ENCODE results near the gene TTYH2. TPM values are rescaled to one million over a fixed set of nuclear protein-coding genes. Genes with fewer than 3 reads are reported as not detected.

Gene TTYH2
- polyA plus RNA-seq, 4 donors: 14.8 to 39.4 (median 15.9) TPM

- DNase-seq (ENCODE audit: low read depth in 4 of 4, low spot score in 3 of 4): no peak
Measured at GRCh38 chr17:74231928-74232907, 18.8 kb downstream of the TTYH2 start.

DNA sequence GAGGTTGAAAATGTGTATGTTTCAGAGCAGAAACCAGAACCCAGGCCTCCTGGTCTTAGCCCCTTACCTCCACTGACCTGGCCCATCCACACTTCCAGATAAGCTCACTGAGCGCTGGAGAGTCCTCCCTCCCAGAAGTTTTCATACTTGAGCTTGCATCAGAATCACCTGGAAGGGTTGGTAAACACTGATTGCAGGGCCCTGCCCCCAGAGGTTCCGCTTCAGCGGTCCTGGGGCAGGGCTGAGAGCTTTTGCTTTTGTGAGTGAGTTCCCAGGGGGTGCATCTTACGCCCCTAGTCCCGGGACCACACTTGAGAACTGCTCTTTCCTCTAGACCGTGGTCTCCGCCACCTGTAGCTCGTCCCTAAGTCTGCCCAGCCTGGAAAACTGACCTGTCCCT, 20.6 kb downstream of the TTYH2 start:
- no peak for DNase-seq (ENCODE audit: low read depth in 4 of 4, low spot score in 3 of 4)

- no peak for DNase-seq (ENCODE audit: low read depth in 4 of 4, low spot score in 3 of 4)
Measured at GRCh38 chr17:74234486-74234885, 21.1 kb downstream of the TTYH2 start.

GRCh38 chr17:74235040-74235581, 21.7 kb downstream of the TTYH2 start:
- no peak for DNase-seq (ENCODE audit: low read depth in 4 of 4, low spot score in 3 of 4)

DNA sequence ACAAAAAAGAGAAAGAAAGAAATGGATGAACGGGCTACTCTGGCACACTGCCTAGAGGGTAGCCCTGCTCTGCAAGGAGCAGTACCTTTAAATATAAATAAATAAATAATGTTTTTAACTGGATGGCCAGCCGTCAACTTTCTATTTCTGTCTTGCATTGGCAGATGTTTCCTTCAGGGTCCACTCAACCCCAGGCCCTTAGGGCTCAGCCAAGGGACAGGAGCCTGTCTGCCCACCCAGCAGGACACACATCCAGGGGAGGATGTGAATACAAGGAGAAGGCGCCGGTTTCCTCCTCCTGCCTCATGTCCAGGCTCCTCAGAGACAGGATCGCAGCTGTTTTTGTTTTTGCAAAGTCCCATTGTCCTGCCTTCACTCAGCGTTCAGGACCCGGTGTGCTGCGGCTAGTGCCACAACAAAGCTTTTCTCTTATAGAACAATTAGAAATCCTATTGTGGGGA, 22.6 kb downstream of the TTYH2 start:
- no peak for DNase-seq (ENCODE audit: low read depth in 4 of 4, low spot score in 3 of 4)

DNA sequence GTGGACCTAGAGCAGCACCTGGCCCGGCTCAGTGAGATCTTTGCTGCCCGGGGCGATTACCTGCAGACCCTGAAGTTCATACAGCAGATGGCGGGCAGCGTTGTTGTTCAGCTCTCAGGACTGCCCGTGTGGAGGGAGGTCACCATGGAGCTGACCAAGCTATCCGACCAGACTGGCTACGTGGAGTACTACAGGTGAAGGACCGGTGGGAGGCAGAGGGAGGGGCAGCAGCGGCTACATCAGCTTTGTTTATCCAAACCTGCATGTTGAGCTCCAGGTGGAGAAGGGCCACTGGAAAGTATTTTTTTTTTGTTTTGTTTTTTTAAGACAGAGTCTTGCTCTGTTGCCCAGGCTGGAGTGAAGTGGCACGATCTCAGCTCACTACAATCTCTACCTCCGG, 23.9 kb downstream of the TTYH2 start:
- no peak for DNase-seq (ENCODE audit: low read depth in 4 of 4, low spot score in 3 of 4)

DNA sequence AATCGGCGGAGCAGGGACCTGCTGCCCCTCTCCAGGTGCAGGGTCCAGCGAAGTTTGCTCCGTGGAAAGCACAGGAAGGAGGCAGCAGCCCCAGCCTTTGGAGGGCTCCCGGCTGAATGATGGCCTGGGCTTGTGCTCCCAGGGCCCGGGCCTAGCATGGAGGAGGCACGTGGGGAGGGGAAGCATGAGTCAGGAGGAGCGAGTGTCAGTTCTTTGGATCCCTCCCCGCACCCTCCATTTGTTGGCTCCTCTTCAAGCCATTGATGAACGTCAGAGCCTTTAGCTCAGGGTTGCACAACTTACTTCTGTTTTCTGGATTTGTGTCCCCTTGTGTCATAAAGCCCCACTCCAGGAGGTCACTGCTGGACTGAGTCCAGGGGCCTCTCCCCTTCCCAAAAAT, 25.8 kb downstream of the TTYH2 start:
- DNase-seq (ENCODE audit: low read depth in 4 of 4, low spot score in 3 of 4): no peak

DNA sequence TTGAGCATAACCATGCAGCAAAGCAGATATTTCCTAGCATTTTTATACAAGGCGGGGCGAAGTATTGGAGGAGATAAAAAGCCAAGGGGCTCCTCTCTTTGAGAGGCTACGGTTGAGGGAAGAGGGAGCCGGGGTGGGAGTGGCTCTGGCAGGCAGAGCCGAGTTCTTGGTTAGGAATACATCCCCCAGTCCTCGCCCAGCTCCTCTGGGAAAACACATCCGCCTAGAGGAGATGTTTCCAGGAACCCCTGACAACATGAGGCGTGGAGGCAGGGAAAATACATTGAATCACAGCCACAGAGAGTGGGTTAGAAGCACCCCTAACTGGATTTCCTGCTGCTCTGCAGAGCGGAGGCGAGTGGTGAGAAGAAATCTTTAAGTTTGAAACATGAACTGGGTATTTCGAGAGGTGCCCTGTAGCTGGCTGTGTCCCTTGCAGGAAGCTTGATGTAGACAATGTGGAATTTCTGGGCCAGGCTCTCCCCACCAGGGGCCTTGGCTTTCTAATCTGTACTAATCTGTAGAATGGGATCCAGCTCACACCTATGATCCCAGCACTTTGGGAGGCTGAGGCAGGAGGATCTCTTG, 27.3 kb downstream of the TTYH2 start:
- peak in 2 of 4 donors; percentile 14 to 36 for DNase-seq (ENCODE audit: low read depth in 4 of 4, low spot score in 3 of 4)

GRCh38 chr17:74241431-74241830, 28.1 kb downstream of the TTYH2 start:
- DNase-seq (ENCODE audit: low read depth in 4 of 4, low spot score in 3 of 4): no peak

DNA sequence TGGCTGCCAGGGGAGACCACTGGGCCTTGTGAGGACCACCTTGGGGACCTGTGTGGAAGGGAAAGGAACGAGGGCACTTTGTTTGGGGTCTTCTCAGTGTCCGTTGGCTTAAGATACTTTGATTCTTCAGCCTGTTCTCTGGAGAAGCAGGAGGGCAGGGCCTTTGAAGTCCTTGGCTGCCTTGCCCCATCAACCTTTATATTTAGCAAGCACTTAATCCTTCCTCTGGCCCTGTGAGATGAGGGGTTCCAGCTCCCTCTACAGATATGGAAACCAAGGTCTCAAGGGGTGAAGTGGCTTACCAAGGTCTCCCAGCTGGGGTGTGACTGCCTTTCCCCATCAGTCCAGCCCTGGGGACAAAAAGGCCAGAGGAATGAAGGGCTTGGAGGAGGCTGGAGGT, 28.5 kb downstream of the TTYH2 start:
- no peak for DNase-seq (ENCODE audit: low read depth in 4 of 4, low spot score in 3 of 4)

GRCh38 chr17:74243013-74243755, 29.8 kb downstream of the TTYH2 start:
- no peak for DNase-seq (ENCODE audit: low read depth in 4 of 4, low spot score in 3 of 4)

DNA sequence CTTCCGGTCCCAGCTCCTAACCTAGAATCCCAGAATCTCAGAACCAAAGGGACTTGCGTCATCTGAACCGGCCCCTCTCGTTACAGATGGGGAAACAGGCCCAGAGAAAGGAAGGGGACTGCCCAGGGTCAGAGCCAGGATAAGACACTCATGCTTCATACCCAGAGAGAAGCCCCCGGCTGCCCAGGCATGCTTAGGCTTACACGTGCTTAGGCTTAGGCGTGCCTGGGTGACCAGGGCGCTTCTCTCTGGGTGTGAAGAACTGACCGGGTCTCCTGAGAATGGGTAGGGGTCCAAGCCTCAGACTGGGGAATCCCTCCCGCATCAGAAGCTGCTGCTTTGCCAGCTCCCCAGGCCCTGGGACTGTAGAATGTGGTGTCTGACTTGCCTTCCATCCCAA, 30.8 kb downstream of the TTYH2 start:
- DNase-seq (ENCODE audit: low read depth in 4 of 4, low spot score in 3 of 4): no peak

GRCh38 chr17:74244548-74244947, 31.2 kb downstream of the TTYH2 start:
- DNase-seq (ENCODE audit: low read depth in 4 of 4, low spot score in 3 of 4): no peak

DNA sequence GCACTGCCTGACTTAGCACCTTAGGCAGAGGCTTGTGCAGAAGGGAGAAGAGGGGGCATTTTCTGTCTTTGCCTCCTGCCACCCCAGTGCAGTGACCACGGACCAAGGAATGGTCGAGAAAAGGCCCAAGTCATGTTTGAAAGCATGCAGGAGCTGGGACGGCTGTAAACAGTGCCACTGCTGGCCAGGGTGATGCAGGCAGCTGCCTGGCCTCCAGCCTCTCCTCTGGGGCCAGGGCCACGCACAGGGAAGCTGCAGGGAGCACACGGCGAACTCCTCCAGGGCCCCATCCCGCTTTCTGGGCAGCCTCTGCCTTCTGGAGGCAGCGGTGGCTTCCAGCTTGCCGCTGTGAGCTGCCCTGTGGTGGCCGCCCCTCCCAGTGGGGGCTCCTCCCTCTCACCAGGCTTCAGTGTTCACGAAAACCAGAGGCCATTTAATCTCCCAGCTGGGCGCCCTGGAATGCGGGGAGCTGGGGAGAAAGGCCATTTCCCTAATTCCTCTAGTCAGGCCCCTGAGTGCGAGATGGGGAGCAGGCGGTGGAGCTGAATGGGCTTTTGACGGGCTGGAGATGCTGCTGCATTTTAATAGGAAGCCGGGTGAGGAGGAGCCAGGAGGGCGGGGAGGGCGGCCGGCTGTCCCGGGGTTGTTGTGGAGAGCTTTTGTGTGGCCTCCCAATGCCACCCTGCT, 31.9 kb downstream of the TTYH2 start:
- DNase-seq (ENCODE audit: low read depth in 4 of 4, low spot score in 3 of 4): peak in 1 of 4 donors; percentile 27

- no peak for DNase-seq (ENCODE audit: low read depth in 4 of 4, low spot score in 3 of 4)
Measured at GRCh38 chr17:74245871-74246270, 32.5 kb downstream of the TTYH2 start.

DNA sequence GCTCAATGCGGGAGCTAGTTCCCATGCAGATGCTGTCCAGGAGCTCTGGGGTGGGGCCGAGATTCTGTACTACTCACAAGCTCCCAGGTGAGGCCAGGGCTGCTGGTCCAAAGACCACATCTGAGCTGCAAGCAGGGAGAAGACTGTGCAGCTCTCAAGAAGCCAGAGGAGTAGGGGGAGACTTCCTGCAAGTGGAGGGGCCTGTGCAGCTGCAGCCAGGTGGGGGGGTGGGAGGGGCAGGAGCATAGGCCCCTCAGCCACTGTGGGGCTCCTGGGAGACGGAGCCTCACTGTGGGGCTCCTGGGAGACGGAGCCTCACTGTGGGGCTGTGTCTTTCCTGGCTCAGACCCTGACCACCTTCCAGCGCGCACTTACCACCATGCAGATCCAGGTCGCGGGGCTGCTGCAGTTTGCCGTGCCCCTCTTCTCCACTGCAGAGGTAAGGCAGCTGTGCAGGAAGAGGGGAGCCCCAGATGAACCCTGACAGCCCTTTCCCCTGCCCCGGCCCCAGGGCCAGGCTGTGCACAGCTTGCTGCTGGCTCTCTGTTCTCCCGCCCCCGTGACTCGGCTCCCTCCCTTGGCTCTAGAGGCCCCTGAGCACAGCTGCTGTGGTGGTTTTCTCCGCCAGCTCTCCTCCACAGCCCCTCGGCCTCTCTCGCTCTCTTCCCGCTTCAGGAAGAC, 36.4 kb downstream of the TTYH2 start:
- DNase-seq (ENCODE audit: low read depth in 4 of 4, low spot score in 3 of 4): no peak

GRCh38 chr17:74250324-74250995, 37.1 kb downstream of the TTYH2 start:
- DNase-seq (ENCODE audit: low read depth in 4 of 4, low spot score in 3 of 4): no peak

DNA sequence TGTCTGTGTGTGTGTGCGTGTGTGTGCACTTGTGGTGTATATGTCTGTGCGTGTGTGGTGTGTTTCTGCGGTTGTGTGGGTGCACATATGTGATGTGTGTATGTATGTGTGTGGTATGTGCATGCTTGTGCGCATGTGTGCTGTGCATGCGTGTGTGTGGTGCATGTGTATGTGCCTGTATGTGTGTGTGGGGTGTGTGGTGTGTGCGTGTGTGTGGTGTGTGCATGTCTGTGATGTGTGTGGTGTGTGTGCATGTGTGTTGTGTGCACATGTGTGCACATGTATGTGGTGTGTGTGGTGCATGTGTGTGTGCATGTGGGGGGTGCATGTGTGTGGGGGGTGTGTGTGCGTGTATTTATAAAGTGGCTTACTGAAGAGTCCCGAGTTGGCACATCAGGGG, 37.7 kb downstream of the TTYH2 start:
- no peak for DNase-seq (ENCODE audit: low read depth in 4 of 4, low spot score in 3 of 4)

DNA sequence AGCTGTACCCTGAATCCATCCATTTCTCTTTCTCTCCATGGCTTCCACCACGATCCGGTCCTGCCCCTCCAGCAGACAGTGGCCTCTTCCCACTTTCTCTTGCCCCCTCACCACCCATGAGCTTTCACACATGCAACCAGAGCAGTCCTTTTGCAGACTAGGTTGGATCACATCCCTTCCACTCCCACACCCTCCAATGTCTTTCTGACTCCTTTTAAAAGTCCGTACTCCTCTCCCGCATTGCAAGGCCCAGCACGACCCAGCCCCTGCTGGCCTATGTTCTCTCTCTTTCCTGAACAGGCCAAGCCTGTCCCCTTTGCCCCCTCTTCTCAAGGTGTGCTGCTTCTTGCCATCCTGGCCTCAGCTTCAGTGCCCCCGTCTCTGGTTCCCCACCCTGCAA, 38.2 kb downstream of the TTYH2 start:
- DNase-seq (ENCODE audit: low read depth in 4 of 4, low spot score in 3 of 4): no peak

Measured in left renal pelvis (tissue), 4 donors.